Tibial nerve (tissue), 4 donors: Measurements from ENCODE around the gene CCNY.

ENCODE experiments used
- CTCF ChIP-seq, 5 experiments: fragments of 200-600 bp in 3 of 5; fragments of 450-650 bp in 2 of 5; sonication (generic) in 3 of 5; IDR thresholded peaks; one replicate each; pipeline ENCODE4 v1.5.1; 2016 to 2019; ENCODE audit warnings: antibody characterized with exemption in 5 of 5, mild to moderate bottlenecking in 3 of 5, moderate library complexity in 2 of 5
- EP300 ChIP-seq, 2 donors: sonication (generic); formaldehyde crosslinking; IDR thresholded peaks; one replicate each; pipeline ENCODE4 v1.6.1; 2017; ENCODE audit warnings: antibody characterized with exemption in 2 of 2, mild to moderate bottlenecking in 1 of 2

GRCh38 chr10:35504132-35504531 lies 167.8 kb downstream of the CCNY start:
- TF ChIP-seq CTCF (IDR thresholded peaks at IDR 0.05) (no peak), EP300 (IDR thresholded peaks at IDR 0.05) (no peak)
